ENCODE results near the gene CD93.

The CD93 gene

GRCh38 chr20:23088866-23089265 lies 2.7 kb upstream of the CD93 start:
- TF ChIP-seq, protein P1, sequence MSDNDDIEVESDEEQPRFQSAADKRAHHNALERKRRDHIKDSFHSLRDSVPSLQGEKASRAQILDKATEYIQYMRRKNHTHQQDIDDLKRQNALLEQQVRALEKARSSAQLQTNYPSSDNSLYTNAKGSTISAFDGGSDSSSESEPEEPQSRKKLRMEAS (IDR thresholded peaks at IDR 0.05), result no peak
- TF ChIP-seq RAD21 (IDR thresholded peaks at IDR 0.05; ENCODE audit: low read depth) (no peak), TEAD4 (IDR thresholded peaks at IDR 0.05) (no peak), YY1 (IDR thresholded peaks at IDR 0.05; ENCODE audit: low read depth) (no peak), FOXM1 (IDR thresholded peaks at IDR 0.05; ENCODE audit: borderline replicate concordance, low read depth) (no peak), EP300 (IDR thresholded peaks at IDR 0.05; ENCODE audit: borderline replicate concordance) (no peak), NFIC (IDR thresholded peaks at IDR 0.05) (no peak)
- TF ChIP-seq, protein P2, sequence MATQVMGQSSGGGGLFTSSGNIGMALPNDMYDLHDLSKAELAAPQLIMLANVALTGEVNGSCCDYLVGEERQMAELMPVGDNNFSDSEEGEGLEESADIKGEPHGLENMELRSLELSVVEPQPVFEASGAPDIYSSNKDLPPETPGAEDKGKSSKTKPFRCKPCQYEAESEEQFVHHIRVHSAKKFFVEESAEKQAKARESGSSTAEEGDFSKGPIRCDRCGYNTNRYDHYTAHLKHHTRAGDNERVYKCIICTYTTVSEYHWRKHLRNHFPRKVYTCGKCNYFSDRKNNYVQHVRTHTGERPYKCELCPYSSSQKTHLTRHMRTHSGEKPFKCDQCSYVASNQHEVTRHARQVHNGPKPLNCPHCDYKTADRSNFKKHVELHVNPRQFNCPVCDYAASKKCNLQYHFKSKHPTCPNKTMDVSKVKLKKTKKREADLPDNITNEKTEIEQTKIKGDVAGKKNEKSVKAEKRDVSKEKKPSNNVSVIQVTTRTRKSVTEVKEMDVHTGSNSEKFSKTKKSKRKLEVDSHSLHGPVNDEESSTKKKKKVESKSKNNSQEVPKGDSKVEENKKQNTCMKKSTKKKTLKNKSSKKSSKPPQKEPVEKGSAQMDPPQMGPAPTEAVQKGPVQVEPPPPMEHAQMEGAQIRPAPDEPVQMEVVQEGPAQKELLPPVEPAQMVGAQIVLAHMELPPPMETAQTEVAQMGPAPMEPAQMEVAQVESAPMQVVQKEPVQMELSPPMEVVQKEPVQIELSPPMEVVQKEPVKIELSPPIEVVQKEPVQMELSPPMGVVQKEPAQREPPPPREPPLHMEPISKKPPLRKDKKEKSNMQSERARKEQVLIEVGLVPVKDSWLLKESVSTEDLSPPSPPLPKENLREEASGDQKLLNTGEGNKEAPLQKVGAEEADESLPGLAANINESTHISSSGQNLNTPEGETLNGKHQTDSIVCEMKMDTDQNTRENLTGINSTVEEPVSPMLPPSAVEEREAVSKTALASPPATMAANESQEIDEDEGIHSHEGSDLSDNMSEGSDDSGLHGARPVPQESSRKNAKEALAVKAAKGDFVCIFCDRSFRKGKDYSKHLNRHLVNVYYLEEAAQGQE (IDR thresholded peaks at IDR 0.05; ENCODE audit: low read depth), result no peak

GRCh38 chr20:23087587-23088251 lies 1.6 kb upstream of the CD93 start:
- TF ChIP-seq CEBPB (IDR thresholded peaks at IDR 0.05) (no peak), ZBTB7A (IDR thresholded peaks at IDR 0.05; ENCODE audit: low read depth) (no peak), FOXM1 (IDR thresholded peaks at IDR 0.05; ENCODE audit: borderline replicate concordance, low read depth) (no peak)

DNA sequence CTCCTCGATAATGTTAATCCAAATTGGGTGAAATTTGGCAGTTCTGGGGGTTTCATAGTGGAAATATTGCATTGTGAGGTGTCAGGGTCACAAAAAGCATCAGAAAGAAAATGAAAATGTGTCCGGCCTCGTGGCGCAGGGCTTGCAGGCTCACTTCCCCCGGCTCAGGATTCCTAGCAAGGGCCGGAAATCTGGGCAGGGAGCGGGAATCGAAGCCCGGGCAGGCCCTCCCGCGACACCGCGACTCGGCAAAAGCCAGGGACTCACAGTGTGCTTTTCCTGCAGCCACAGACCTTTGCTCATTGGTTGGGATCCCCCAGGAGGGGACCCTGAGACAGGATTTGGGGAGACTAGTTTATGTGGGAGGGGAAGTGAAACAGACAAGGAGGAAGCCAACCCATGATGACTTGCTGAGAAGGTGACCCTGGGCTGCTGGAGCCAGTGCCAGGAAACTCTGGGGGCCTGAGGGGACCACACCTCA lies 847 bp upstream of the CD93 start:
- no peak for TF ChIP-seq RAD21 (IDR thresholded peaks at IDR 0.05; ENCODE audit: low read depth)
- no peak for TF ChIP-seq EP300 (IDR thresholded peaks at IDR 0.05; ENCODE audit: borderline replicate concordance)
- no peak for TF ChIP-seq ZBTB7A (IDR thresholded peaks at IDR 0.05; ENCODE audit: low read depth)
- TF ChIP-seq, protein P1 (IDR thresholded peaks at IDR 0.05), result no peak
- TF ChIP-seq CREB1 (IDR thresholded peaks at IDR 0.05; ENCODE audit: low read depth), result no peak
- TF ChIP-seq, protein P2 (IDR thresholded peaks at IDR 0.05; ENCODE audit: low read depth), result no peak
- TF ChIP-seq FOXM1 (IDR thresholded peaks at IDR 0.05; ENCODE audit: borderline replicate concordance, low read depth), result no peak
- no peak for TF ChIP-seq NFIC (IDR thresholded peaks at IDR 0.05)
- TF ChIP-seq EGR1 (IDR thresholded peaks at IDR 0.05), result no peak
- TF ChIP-seq, protein P3, sequence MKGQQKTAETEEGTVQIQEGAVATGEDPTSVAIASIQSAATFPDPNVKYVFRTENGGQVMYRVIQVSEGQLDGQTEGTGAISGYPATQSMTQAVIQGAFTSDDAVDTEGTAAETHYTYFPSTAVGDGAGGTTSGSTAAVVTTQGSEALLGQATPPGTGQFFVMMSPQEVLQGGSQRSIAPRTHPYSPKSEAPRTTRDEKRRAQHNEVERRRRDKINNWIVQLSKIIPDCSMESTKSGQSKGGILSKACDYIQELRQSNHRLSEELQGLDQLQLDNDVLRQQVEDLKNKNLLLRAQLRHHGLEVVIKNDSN (IDR thresholded peaks at IDR 0.05), result no peak
- no peak for TF ChIP-seq YY1 (IDR thresholded peaks at IDR 0.05; ENCODE audit: low read depth)

DNA sequence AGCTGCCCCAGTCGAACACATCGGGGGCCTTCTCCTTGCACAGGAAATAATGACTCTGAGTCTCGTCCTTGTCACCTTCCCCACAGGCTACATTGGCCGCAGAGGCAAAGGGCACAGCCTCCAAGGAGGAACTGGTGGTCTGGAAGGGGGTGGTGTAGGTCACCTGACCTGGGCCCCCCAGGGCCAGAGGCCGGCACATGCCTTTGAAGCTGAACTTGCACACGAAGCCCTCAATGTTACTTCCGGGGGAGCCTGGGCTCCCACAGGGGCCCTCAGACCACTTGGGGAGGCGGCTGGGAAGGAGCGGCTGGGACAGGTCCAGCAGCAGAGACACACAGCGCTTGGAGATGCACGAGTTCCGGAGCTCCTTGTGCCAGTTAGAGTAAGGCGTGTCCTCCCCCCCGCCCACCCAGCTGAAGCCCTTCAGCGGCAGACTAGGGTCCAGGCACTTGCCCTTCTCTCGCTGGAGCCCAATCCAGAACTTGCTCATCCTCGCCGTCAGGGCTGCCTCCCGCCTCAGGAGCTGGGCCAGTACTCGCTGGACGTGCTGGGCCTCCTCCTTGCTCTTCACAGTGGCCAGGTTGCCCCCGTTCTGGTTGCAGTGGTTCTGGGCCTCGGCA lies 578 bp downstream of the CD93 start:
- TF ChIP-seq, protein P3 (IDR thresholded peaks at IDR 0.05), result no peak
- TF ChIP-seq, protein P1 (IDR thresholded peaks at IDR 0.05), result no peak
- TF ChIP-seq YY1 (IDR thresholded peaks at IDR 0.05; ENCODE audit: low read depth), result no peak
- TF ChIP-seq, protein P2 (IDR thresholded peaks at IDR 0.05; ENCODE audit: low read depth), result no peak
- TF ChIP-seq TAF1 (IDR thresholded peaks at IDR 0.05; ENCODE audit: low read depth), result no peak
- TF ChIP-seq RAD21 (IDR thresholded peaks at IDR 0.05; ENCODE audit: low read depth), result no peak
- no peak for TF ChIP-seq EP300 (IDR thresholded peaks at IDR 0.05; ENCODE audit: borderline replicate concordance)
- no peak for TF ChIP-seq TCF12 (IDR thresholded peaks at IDR 0.05; ENCODE audit: low read depth)
- TF ChIP-seq FOXM1 (IDR thresholded peaks at IDR 0.05; ENCODE audit: borderline replicate concordance, low read depth), result no peak
- TF ChIP-seq CEBPB (IDR thresholded peaks at IDR 0.05), result no peak
